Esophagus squamous epithelium (tissue), 4 donors: ENCODE data around the gene BFAR.

ENCODE experiments used
- CTCF ChIP-seq, 6 experiments: fragments of 450-650 bp in 4 of 6; fragments of 200-600 bp in 2 of 6; sonication (generic) in 2 of 6; IDR thresholded peaks; one replicate each; pipeline ENCODE4 v1.5.1; 2016 to 2019; ENCODE audit warnings: antibody characterized with exemption in 6 of 6, mild to moderate bottlenecking in 4 of 6, moderate library complexity in 4 of 6
- POLR2A ChIP-seq, 4 donors: fragments of 450-650 bp; IDR thresholded peaks; one replicate each; pipeline ENCODE4 v1.6.1; 2017; ENCODE audit warnings: antibody characterized with exemption in 4 of 4, mild to moderate bottlenecking in 4 of 4, moderate library complexity in 3 of 4

GRCh38 chr16:14608111-14608566, 24.6 kb upstream of the BFAR start:
- TF ChIP-seq CTCF (IDR thresholded peaks at IDR 0.05) = no peak
- no peak for TF ChIP-seq POLR2A (IDR thresholded peaks at IDR 0.05)
